HFFc6 (cell line): ENCODE data around the gene CCDC88B. TPM values are rescaled to one million over a fixed set of nuclear protein-coding genes. Genes with fewer than 3 reads are reported as not detected.

Source experiments
- DNase-seq: peaks from one replicate; pipeline ENCODE4 v3.0.0-alpha.2; 2018
- H3K27ac Mint-ChIP-seq: 2 replicates; pipeline ENCODE4 v1.8.0; 2020; ENCODE audit warnings: mild to moderate bottlenecking, mixed read lengths
- H3K27me3 Mint-ChIP-seq: 2 replicates; pipeline ENCODE4 v1.8.0; 2021; ENCODE audit warnings: mild to moderate bottlenecking, moderate library complexity, mixed read lengths; ENCODE audit not compliant: insufficient read depth
- H3K36me3 Mint-ChIP-seq: 2 replicates; pipeline ENCODE4 v1.8.0; 2021; ENCODE audit warnings: low read depth, mixed read lengths
- H3K4me1 Mint-ChIP-seq: 2 replicates; pipeline ENCODE4 v1.8.0; 2020; ENCODE audit warnings: low read depth, mixed read lengths
- H3K4me3 Mint-ChIP-seq: 2 replicates; pipeline ENCODE4 v1.8.0; 2020; ENCODE audit warnings: mild to moderate bottlenecking, moderate library complexity, mixed read lengths
- H3K9me3 Mint-ChIP-seq: 2 replicates; pipeline ENCODE4 v1.8.0; 2020; ENCODE audit warnings: mild to moderate bottlenecking, mixed read lengths
- total RNA-seq, 6 experiments: library from RNA; stranded (reverse); fragmentation: NEBNext Ultra II Directional; extraction: Animal tissue kit (Norgen Biotek cat#: 25700); gene quantifications; 2 replicates in 1 of 6; 3 replicates in 5 of 6; pipeline ENCODE4 v1.2.3, GENCODE V29; 2021
- TF ChIP-seq, protein P1 (sequence below): fragments of 200-600 bp; sonication (generic); IDR thresholded peaks from 2 replicates; pipeline ENCODE4 v1.5.0; 2021; ENCODE audit warnings: antibody characterized with exemption, mild to moderate bottlenecking

Gene CCDC88B
- total RNA-seq, 6 experiments from 2014 or later, result 0.45 to 1.9 (median 1.7) TPM

- H3K4me3 Mint-ChIP-seq, result no peak overlapping the region
- H3K9me3 Mint-ChIP-seq, result no peaks in the 10 kb centered on the region
- H3K27me3 Mint-ChIP-seq, result peaks cover 2% of the 10 kb centered on the region; the same call in 1 of the 2 replicates
- no peak overlapping the region for H3K27ac Mint-ChIP-seq
- DNase-seq, result no peak
- peaks cover 24% of the 10 kb centered on the region for H3K36me3 Mint-ChIP-seq
- H3K4me1 Mint-ChIP-seq, result peaks cover 19% of the 10 kb centered on the region
- TF ChIP-seq, protein P1, sequence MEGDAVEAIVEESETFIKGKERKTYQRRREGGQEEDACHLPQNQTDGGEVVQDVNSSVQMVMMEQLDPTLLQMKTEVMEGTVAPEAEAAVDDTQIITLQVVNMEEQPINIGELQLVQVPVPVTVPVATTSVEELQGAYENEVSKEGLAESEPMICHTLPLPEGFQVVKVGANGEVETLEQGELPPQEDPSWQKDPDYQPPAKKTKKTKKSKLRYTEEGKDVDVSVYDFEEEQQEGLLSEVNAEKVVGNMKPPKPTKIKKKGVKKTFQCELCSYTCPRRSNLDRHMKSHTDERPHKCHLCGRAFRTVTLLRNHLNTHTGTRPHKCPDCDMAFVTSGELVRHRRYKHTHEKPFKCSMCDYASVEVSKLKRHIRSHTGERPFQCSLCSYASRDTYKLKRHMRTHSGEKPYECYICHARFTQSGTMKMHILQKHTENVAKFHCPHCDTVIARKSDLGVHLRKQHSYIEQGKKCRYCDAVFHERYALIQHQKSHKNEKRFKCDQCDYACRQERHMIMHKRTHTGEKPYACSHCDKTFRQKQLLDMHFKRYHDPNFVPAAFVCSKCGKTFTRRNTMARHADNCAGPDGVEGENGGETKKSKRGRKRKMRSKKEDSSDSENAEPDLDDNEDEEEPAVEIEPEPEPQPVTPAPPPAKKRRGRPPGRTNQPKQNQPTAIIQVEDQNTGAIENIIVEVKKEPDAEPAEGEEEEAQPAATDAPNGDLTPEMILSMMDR, result no peak
Observed at GRCh38 chr11:64364435-64364834, 24.4 kb downstream of the CCDC88B start.

DNA sequence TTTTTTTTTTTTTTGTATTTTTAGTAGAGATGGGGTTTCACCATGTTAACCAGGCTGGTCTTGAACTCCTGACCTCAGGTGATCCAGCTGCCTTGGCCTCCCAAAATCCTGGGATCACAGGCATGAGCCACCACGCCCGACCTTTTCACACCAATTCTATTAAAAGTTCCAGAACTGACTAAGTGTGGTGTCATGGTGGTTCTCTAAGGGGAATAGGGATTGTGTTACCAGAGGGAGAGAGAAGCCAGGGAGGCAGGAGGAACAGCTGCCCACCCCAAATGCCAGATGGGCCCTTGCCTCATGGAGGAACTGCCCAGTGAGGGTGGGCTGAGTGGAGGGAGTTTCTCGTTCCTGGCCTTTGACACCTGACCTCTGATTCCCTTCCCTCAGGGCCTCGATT lies 24.9 kb downstream of the CCDC88B start:
- Mint-ChIP-seq H3K27ac (no peak overlapping the region), H3K4me1 (peaks cover 14% of the 10 kb centered on the region), H3K27me3 (no peaks in the 10 kb centered on the region), H3K36me3 (peaks cover 27% of the 10 kb centered on the region), H3K9me3 (no peaks in the 10 kb centered on the region), H3K4me3 (no peak overlapping the region)
- no peak for DNase-seq
- TF ChIP-seq, protein P1, result no peak

DNA sequence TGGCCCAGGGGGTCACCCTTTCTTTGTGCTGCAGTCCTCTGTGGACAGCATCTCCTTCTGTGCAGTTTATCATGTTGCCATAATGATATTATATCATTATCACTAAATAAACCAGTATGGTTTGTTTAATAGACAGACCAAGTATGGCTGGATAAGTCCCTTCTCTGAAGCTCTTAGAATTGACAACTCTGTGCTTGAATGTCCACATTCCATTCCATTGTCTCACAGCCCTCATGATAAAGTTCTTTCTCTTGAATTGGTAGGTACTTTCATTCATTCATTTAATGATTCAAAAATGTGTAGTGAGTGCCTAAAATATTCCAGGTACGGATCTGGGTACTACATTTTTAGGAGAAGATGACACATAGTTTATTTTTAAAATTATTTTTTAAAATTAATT lies 26.7 kb downstream of the CCDC88B start:
- no peaks in the 10 kb centered on the region for H3K9me3 Mint-ChIP-seq
- H3K36me3 Mint-ChIP-seq, result peaks cover 28% of the 10 kb centered on the region
- H3K4me1 Mint-ChIP-seq, result peaks cover 13% of the 10 kb centered on the region
- no peak for DNase-seq
- H3K27ac Mint-ChIP-seq, result no peak overlapping the region
- H3K4me3 Mint-ChIP-seq, result no peak overlapping the region
- H3K27me3 Mint-ChIP-seq, result no peaks in the 10 kb centered on the region
- TF ChIP-seq, protein P1, result no peak

DNA sequence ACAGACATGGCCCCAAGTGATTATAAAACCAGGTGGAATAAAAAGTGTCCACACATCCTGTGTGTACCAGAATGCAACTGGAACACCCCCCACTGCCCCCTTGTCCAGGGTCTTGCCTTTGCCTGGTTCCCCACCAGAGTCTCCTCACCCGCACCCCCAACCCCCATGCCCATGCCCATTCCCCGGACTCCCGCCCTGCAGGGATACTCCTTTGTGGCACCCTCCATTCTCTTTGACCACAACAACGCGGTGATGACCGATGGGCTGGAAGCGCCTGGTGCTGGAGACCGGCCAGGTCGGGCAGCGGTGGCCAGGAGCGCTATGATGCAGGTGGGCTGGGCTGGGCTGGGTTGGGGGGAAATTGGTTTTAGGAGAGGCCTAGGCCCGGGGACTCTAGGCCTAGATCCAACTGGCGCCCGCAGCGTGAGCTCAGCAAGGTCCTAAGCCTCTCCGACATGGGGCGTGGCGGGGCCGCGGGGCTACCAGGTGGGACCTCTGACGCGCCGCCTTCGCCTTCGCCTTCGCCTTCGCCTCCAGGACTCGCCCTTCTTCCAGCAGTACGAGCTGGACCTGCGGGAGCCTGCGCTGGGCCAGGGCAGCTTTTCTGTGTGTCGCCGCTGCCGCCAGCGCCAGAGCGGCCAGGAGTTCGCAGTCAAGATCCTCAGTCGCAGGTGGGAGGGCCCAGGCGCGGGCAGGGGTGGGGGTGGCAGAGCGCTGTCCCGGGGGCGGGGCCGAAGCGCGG lies 28.1 kb downstream of the CCDC88B start:
- no peak overlapping the region for H3K4me3 Mint-ChIP-seq
- peaks cover 29% of the 10 kb centered on the region for H3K36me3 Mint-ChIP-seq
- no peaks in the 10 kb centered on the region; the same call in 1 of the 2 replicates for H3K27me3 Mint-ChIP-seq
- TF ChIP-seq, protein P1, result no peak
- DNase-seq, result no peak
- peaks cover 13% of the 10 kb centered on the region for H3K4me1 Mint-ChIP-seq
- no peak overlapping the region for H3K27ac Mint-ChIP-seq
- H3K9me3 Mint-ChIP-seq, result no peaks in the 10 kb centered on the region

DNA sequence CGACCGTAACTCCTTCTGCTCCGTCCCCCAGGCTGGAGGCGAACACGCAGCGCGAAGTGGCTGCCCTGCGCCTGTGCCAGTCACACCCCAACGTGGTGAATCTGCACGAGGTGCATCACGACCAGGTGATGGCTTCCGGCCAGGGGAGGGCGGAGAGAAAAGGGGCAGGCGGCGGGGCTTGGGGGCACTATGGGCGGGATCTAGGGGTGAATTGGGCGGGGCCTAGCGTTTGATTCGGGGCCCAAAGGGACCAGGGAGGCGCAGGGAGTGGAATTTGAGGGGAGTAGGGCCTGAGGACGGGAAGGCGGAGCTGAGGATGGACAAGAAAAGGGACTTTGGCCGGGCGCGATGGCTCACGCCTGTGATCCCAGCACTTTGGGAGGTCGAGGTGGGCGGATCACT lies 28.7 kb downstream of the CCDC88B start:
- Mint-ChIP-seq H3K4me3 (no peak overlapping the region), H3K27me3 (no peaks in the 10 kb centered on the region; the same call in 1 of the 2 replicates), H3K9me3 (no peaks in the 10 kb centered on the region), H3K36me3 (peaks cover 23% of the 10 kb centered on the region), H3K27ac (no peak overlapping the region), H3K4me1 (peaks cover 13% of the 10 kb centered on the region)
- no peak for DNase-seq
- TF ChIP-seq, protein P1, result no peak
